H9 (cell line): ENCODE results near the gene PSME1. TPM values are rescaled to one million over a fixed set of nuclear protein-coding genes. Genes with fewer than 3 reads are reported as not detected.

Experiments
- DNase-seq: peaks from one replicate; pipeline ENCODE4 v3.0.0-alpha.2; 2017
- H2AFZ ChIP-seq: one replicate; pipeline ENCODE4 v1.6.1; 2013; ENCODE audit warnings: mild to moderate bottlenecking, low read length, control low read depth, moderate library complexity
- H2AK5ac ChIP-seq: 2 replicates; pipeline ENCODE4 v1.6.1; 2013; ENCODE audit warnings: low read length, control low read depth, mixed read lengths; ENCODE audit not compliant: insufficient read length
- H2BK120ac ChIP-seq: one replicate; pipeline ENCODE4 v1.6.1; 2013; ENCODE audit warnings: low read depth, mild to moderate bottlenecking, low read length, control low read depth, inconsistent platforms; ENCODE audit not compliant: poor library complexity, severe bottlenecking
- H2BK12ac ChIP-seq: 2 replicates; pipeline ENCODE4 v1.6.1; 2013; ENCODE audit warnings: low read length, control low read depth, mixed read lengths, low read depth; ENCODE audit not compliant: insufficient read length
- H2BK15ac ChIP-seq: 2 replicates; pipeline ENCODE4 v1.6.1; 2013; ENCODE audit warnings: low read depth, low read length, control low read depth
- H2BK20ac ChIP-seq: one replicate; pipeline ENCODE4 v1.6.1; 2013; ENCODE audit warnings: low read depth, mild to moderate bottlenecking, low read length, control low read depth, inconsistent platforms; ENCODE audit not compliant: poor library complexity, severe bottlenecking
- H2BK5ac ChIP-seq: 2 replicates; pipeline ENCODE4 v1.6.1; 2013; ENCODE audit warnings: low read length, control low read depth, mixed read lengths; ENCODE audit not compliant: insufficient read length
- H3K14ac ChIP-seq: 2 replicates; pipeline ENCODE4 v1.6.1; 2013; ENCODE audit warnings: low read length, control low read depth; ENCODE audit not compliant: insufficient read depth
- H3K18ac ChIP-seq: 2 replicates; pipeline ENCODE4 v1.6.1; 2013; ENCODE audit warnings: low read depth, mild to moderate bottlenecking, mixed read lengths, low read length, control low read depth; ENCODE audit not compliant: insufficient read length
- H3K23ac ChIP-seq: 2 replicates; pipeline ENCODE4 v1.6.1; 2013; ENCODE audit warnings: low read length, control low read depth, mixed read lengths, low read depth; ENCODE audit not compliant: insufficient read length
- H3K23me2 ChIP-seq: 2 replicates; pipeline ENCODE4 v1.6.1; 2013; ENCODE audit warnings: low read depth, mild to moderate bottlenecking, mixed read lengths, low read length, control low read depth; ENCODE audit not compliant: insufficient read length, poor library complexity, severe bottlenecking
- H3K27ac ChIP-seq: 2 replicates; pipeline ENCODE4 v1.5.1; 2013; ENCODE audit warnings: low read length, control low read depth, mixed read lengths, low read depth; ENCODE audit not compliant: insufficient read length
- H3K27me3 ChIP-seq: 2 replicates; pipeline ENCODE4 v1.6.1; 2013; ENCODE audit warnings: low read length, control low read depth, inconsistent platforms; ENCODE audit not compliant: insufficient read depth
- H3K4ac ChIP-seq: 2 replicates; pipeline ENCODE4 v1.6.1; 2013; ENCODE audit warnings: low read depth, mild to moderate bottlenecking, control low read depth, inconsistent platforms, low read length, moderate library complexity
- H3K4me1 ChIP-seq: 2 replicates; pipeline ENCODE4 v1.6.1; 2013; ENCODE audit warnings: low read length, control low read depth, inconsistent platforms; ENCODE audit not compliant: insufficient read depth
- H3K4me2 ChIP-seq: 2 replicates; pipeline ENCODE4 v1.6.1; 2013; ENCODE audit warnings: low read length, control low read depth, mixed read lengths; ENCODE audit not compliant: insufficient read length, insufficient read depth
- H3K56ac ChIP-seq: 2 replicates; pipeline ENCODE4 v1.6.1; 2013; ENCODE audit warnings: low read depth, mild to moderate bottlenecking, mixed read lengths, low read length, control low read depth; ENCODE audit not compliant: insufficient read length
- H3K79me1 ChIP-seq: 2 replicates; pipeline ENCODE4 v1.6.1; 2013; ENCODE audit warnings: low read depth, mild to moderate bottlenecking, moderate library complexity, low read length, control low read depth, inconsistent platforms; ENCODE audit not compliant: insufficient read depth, poor library complexity, severe bottlenecking
- H3K79me2 ChIP-seq: 2 replicates; pipeline ENCODE4 v1.6.1; 2013; ENCODE audit warnings: low read length, control low read depth, inconsistent platforms; ENCODE audit not compliant: insufficient read depth
- H3K9ac ChIP-seq: 2 replicates; pipeline ENCODE4 v1.6.1; 2013; ENCODE audit warnings: low read length, control low read depth, mixed read lengths; ENCODE audit not compliant: insufficient read length; ENCODE audit errors: extremely low read depth
- H3K9me3 ChIP-seq: one replicate; pipeline ENCODE4 v1.6.1; 2013; ENCODE audit warnings: low read depth, low read length, inconsistent platforms; ENCODE audit not compliant: control insufficient read depth
- H3T11ph ChIP-seq: one replicate; pipeline ENCODE4 v1.6.1; 2013; ENCODE audit warnings: mild to moderate bottlenecking, low read length, control low read depth, inconsistent platforms
- H4K20me1 ChIP-seq: one replicate; pipeline ENCODE4 v1.6.1; 2013; ENCODE audit not compliant: control insufficient read depth, insufficient read length, insufficient read depth
- H4K5ac ChIP-seq: 2 replicates; pipeline ENCODE4 v1.6.1; 2013; ENCODE audit warnings: low read depth, mild to moderate bottlenecking, mixed read lengths, low read length, control low read depth; ENCODE audit not compliant: insufficient read length
- H4K8ac ChIP-seq: replicated peaks from 2 replicates; pipeline ENCODE4 v1.6.1; 2013; ENCODE audit warnings: low read length, control low read depth, mixed read lengths, low read depth; ENCODE audit not compliant: insufficient read length
- H4K91ac ChIP-seq: 2 replicates; pipeline ENCODE4 v1.6.1; 2013; ENCODE audit warnings: low read depth, mild to moderate bottlenecking, moderate library complexity, mixed read lengths, low read length, control low read depth; ENCODE audit not compliant: insufficient read length
- H3K27ac Mint-ChIP-seq, 3 experiments: 2 replicates in 2 of 3; 3 replicates in 1 of 3; pipeline ENCODE4 v1.8.0; 2020 to 2021; ENCODE audit warnings: mixed read lengths in 3 of 3, mild to moderate bottlenecking in 1 of 3, moderate library complexity in 1 of 3
- H3K27me3 Mint-ChIP-seq: 2 replicates; pipeline ENCODE4 v1.8.0; 2021; ENCODE audit warnings: low read depth, mild to moderate bottlenecking, moderate library complexity, mixed read lengths
- H3K36me3 Mint-ChIP-seq, 3 experiments: 2 replicates in 2 of 3; 3 replicates in 1 of 3; pipeline ENCODE4 v1.8.0; 2020 to 2021; ENCODE audit warnings: low read depth in 3 of 3, mixed read lengths in 3 of 3; ENCODE audit not compliant: insufficient read depth in 1 of 3
- H3K4me1 Mint-ChIP-seq, 2 experiments: 2 replicates each; pipeline ENCODE4 v1.8.0; 2020; ENCODE audit warnings: mixed read lengths in 2 of 2
- H3K4me3 Mint-ChIP-seq, 2 experiments: 2 replicates in 1 of 2; 3 replicates in 1 of 2; pipeline ENCODE4 v1.8.0; 2020 to 2021; ENCODE audit warnings: mild to moderate bottlenecking in 2 of 2, mixed read lengths in 2 of 2, moderate library complexity in 1 of 2
- H3K9me3 Mint-ChIP-seq, 2 experiments: 2 replicates in 1 of 2; 3 replicates in 1 of 2; pipeline ENCODE4 v1.8.0; 2020; ENCODE audit warnings: mild to moderate bottlenecking in 2 of 2, mixed read lengths in 2 of 2, moderate library complexity in 1 of 2
- WGBS: extraction: QIAGEN DNeasy Blood & Tissue Kit; methylation state at CpG from one replicate; pipeline ENCODE4 v1.1.7; 2013; ENCODE audit warnings: missing lambda C conversion rate, low lambda C conversion rate, mixed read lengths; ENCODE audit not compliant: insufficient read length; ENCODE audit errors: extremely low coverage; 5-methylcytosine and 5-hydroxymethylcytosine counted together
- total RNA-seq: library from RNA; stranded (reverse); gene quantifications from 2 replicates; pipeline ENCODE4 v1.2.1, GENCODE V29; 2021
- TF ChIP-seq, protein P1 (sequence below): fragments of 200-600 bp; sonication (generic); conservative IDR thresholded peaks from 3 replicates; pipeline ENCODE4 v1.8.0; 2021; ENCODE audit warnings: antibody characterized with exemption, mild to moderate bottlenecking

The PSME1 gene
- total RNA-seq, 1 experiment from 2014 or later, result 109 TPM

DNA sequence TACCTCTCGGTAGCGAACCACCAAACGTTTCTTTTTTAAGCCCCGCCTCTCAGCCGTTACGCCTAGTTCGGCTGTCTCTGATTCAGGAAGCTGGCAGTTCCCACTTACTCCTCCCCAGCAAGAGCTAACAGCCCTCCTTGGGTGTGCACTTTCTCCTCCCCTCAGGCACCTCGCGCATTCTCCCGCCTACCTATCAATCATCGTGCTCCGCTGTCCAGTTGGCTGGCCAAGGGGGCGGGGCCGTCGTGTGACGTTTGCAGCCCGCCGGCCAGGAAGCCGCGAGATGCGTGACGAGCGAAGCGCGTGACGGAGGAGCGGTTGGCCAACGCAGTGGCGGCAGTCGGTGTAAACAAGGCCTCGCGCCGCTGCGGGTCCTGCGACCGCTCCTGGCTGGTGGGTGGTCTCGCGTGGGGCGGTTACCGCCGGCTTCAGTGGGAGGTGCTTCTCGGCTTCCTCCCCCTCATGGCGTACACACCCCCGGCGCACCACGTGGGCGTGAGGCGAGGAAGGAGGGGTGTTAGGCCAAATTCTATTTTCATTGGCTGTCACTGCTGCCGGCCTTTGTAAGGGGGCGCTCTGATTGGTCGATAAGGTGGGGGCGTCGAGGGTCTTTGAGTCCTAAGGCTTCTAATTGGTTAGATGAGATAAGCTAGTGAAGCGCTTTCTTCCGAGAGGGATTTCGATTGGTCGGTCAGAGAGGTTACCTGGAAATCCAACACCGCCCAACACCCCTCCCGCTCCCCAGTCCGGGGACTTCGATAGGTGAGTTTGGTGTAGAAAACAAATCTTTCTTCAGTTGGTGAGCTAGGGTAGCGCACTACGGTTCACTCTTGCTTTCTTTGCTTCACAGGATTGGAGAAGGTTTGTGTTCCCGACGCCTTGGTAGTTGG is 21.2 kb upstream of the PSME1 start, which contains the start of the genes DCAF11 and NRL:
DCAF11 (plus strand) TSS at position 246 of the 890 bp plus-strand sequence. CDS start 818 bp downstream, outside the sequence.
NRL (minus strand) TSS at position 418 of the 890 bp plus-strand sequence. CDS start 32,101 bp downstream, outside the sequence.
- no peak within 1 kb of the TSS for H3K4ac ChIP-seq
- Mint-ChIP-seq H3K36me3 (peaks cover 15 to 43% (median 33%) of the 10 kb centered on the region in 3 experiments; a peak in 6 of 7 replicates), H3K27me3 (peaks cover 3% of the 10 kb centered on the region; the same call in 1 of the 2 replicates), H3K4me1 (peaks cover 12 to 15% of the 10 kb centered on the region in 2 experiments), H3K9me3 (no peaks in the 10 kb centered on the region; a peak in 1 of 5 replicates), H3K27ac (peak within 1 kb of the TSS; percentile 93 to 100 (median 98)), H3K4me3 (peak within 1 kb of the TSS; percentile 93 to 95)
- H3K27ac ChIP-seq, result peak within 1 kb of the TSS; percentile 36
- peak within 1 kb of the TSS; percentile 98 for H3K14ac ChIP-seq
- peak within 1 kb of the TSS; percentile 97 for H3K18ac ChIP-seq
- H3K79me2 ChIP-seq, result no peaks in the 10 kb centered on the region
- H4K8ac ChIP-seq, result no peak within 1 kb of the TSS
- H3T11ph ChIP-seq, result no peak within 1 kb of the TSS
- no peaks in the 10 kb centered on the region for H4K20me1 ChIP-seq
- H3K9me3 ChIP-seq, result no peaks in the 10 kb centered on the region
- no peak within 1 kb of the TSS for H2BK120ac ChIP-seq
- no peaks in the 10 kb centered on the region for H3K4me1 ChIP-seq
- no CpG with 5 or more reads among the region's 65 CpGs for WGBS
- TF ChIP-seq, protein P1, sequence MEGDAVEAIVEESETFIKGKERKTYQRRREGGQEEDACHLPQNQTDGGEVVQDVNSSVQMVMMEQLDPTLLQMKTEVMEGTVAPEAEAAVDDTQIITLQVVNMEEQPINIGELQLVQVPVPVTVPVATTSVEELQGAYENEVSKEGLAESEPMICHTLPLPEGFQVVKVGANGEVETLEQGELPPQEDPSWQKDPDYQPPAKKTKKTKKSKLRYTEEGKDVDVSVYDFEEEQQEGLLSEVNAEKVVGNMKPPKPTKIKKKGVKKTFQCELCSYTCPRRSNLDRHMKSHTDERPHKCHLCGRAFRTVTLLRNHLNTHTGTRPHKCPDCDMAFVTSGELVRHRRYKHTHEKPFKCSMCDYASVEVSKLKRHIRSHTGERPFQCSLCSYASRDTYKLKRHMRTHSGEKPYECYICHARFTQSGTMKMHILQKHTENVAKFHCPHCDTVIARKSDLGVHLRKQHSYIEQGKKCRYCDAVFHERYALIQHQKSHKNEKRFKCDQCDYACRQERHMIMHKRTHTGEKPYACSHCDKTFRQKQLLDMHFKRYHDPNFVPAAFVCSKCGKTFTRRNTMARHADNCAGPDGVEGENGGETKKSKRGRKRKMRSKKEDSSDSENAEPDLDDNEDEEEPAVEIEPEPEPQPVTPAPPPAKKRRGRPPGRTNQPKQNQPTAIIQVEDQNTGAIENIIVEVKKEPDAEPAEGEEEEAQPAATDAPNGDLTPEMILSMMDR, result no peak
- no peak within 1 kb of the TSS for H3K23ac ChIP-seq
- H2AK5ac ChIP-seq, result no peak within 1 kb of the TSS
- peak within 1 kb of the TSS; percentile 75 for H3K9ac ChIP-seq
- H3K23me2 ChIP-seq, result peaks cover 13% of the 10 kb centered on the region
- H3K27me3 ChIP-seq, result no peaks in the 10 kb centered on the region
- DNase-seq, result peak; percentile 99
- no peak within 1 kb of the TSS for H3K56ac ChIP-seq
- H2BK12ac ChIP-seq, result no peak within 1 kb of the TSS
- no peak within 1 kb of the TSS for H2BK15ac ChIP-seq
- no peak within 1 kb of the TSS for H2BK5ac ChIP-seq
- H2BK20ac ChIP-seq, result no peak within 1 kb of the TSS
- H2AFZ ChIP-seq, result no peak within 1 kb of the TSS
- no peak within 1 kb of the TSS for H4K5ac ChIP-seq
- H4K91ac ChIP-seq, result no peak within 1 kb of the TSS
- H3K4me2 ChIP-seq, result peak within 1 kb of the TSS; percentile 79
- no peaks in the 10 kb centered on the region for H3K79me1 ChIP-seq
